ENCODE measurements around the gene KRT86.
"Not testable (repeated sequence)": the region's sequence is repeated elsewhere in the genome, so short reads cannot be mapped to it uniquely, and the experiment has no call there.

Gene KRT86

GRCh38 chr12:52238916-52239646, 35.4 kb upstream of the KRT86 start:
- no peak for DNase-seq

GRCh38 chr12:52239767-52240166, 34.7 kb upstream of the KRT86 start:
- no peak for DNase-seq

GRCh38 chr12:52240247-52240646, 34.2 kb upstream of the KRT86 start:
- DNase-seq, result not testable (repeated sequence)

GRCh38 chr12:52241205-52241842, 33.1 kb upstream of the KRT86 start:
- no peak for DNase-seq

- no peak for DNase-seq
Observed at GRCh38 chr12:52242442-52243258, 31.8 kb upstream of the KRT86 start.

- no peak for DNase-seq
Observed at GRCh38 chr12:52243259-52243855, 31.1 kb upstream of the KRT86 start.

- no peak for DNase-seq
Observed at GRCh38 chr12:52243856-52244614, 30.4 kb upstream of the KRT86 start.

GRCh38 chr12:52244615-52244994, 29.8 kb upstream of the KRT86 start:
- no peak for DNase-seq

- no peak for DNase-seq
Observed at GRCh38 chr12:52245259-52245961, 29.0 kb upstream of the KRT86 start.

GRCh38 chr12:52245962-52246569, 28.4 kb upstream of the KRT86 start:
- no peak for DNase-seq

- DNase-seq, result no peak
Observed at GRCh38 chr12:52246720-52247621, 27.5 kb upstream of the KRT86 start.

- DNase-seq, result no peak
Observed at GRCh38 chr12:52247622-52248540, 26.6 kb upstream of the KRT86 start.

- no peak for DNase-seq
Observed at GRCh38 chr12:52248541-52249461, 25.6 kb upstream of the KRT86 start.

GRCh38 chr12:52249511-52250047, 24.9 kb upstream of the KRT86 start:
- DNase-seq, result no peak

GRCh38 chr12:52250048-52250990, 24.1 kb upstream of the KRT86 start:
- DNase-seq, result no peak

- no peak for DNase-seq
Observed at GRCh38 chr12:52251367-52252051, 22.9 kb upstream of the KRT86 start.
